Occipital lobe (tissue), 2 donors: ENCODE results near the gene OSBPL2. TPM values are rescaled to one million over a fixed set of nuclear protein-coding genes. Genes with fewer than 3 reads are reported as not detected.
A peak's percentile ranks its signal among the peaks of the same experiment; 100 is the strongest.

Experiments used
- DNase-seq: peaks from one replicate; lab custom pipeline; 2025; lab: John Stamatoyannopoulos, UW
- total RNA-seq: library from RNA; depleted of rRNA; stranded (reverse); fragments of >200 nt; gene quantifications from one replicate; pipeline ENCODE4 v1.2.3, GENCODE V29; 2014

Gene OSBPL2
- total RNA-seq, 1 donor from 2014 or later = 39.8 TPM

DNA sequence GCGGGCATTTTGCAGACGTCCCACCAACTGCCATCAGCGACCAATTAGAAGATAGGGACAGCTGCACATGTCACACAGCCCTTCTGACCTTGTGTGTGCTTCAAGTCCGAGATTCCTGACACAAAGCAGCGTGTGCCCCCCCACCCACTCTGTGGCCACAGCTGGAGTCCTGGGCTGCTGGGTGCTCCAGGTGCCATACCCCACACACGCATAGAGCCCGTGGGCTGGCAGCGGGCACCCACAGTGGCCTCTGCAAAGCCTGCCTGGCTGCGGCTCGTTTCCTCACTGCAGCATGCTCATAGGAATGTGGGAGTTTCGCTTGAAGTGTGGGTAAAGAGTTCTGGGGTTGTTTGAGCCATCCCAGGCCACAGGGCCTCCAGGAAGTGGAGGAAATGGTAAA lies 62.0 kb downstream of the OSBPL2 start:
- no peak for DNase-seq

DNA sequence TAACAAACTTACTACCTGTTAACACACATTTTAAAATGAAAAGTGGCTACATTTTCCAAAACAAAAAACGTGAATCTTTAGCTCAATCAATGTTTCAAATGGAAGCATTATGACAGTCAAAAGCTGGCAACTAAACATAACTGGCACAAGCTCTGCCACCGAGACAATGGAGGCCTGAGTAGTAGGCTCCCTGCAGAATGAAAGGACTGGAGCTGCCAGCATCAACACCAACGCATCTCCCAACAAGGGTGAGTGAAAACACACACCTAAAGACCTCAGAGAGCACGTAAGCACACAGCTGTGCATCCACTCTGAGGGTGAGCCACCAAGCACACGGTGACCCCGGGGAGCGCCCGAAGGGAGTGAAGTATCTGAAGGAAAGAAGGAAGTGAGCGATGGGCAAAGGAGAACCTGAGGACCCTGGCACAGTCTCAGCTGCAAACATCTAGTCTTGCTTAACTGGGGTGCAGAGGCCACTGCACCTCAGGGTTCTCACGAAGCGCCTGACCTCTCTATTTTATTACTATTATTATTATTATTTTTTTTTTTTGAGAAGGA lies 62.9 kb downstream of the OSBPL2 start:
- no peak for DNase-seq

DNA sequence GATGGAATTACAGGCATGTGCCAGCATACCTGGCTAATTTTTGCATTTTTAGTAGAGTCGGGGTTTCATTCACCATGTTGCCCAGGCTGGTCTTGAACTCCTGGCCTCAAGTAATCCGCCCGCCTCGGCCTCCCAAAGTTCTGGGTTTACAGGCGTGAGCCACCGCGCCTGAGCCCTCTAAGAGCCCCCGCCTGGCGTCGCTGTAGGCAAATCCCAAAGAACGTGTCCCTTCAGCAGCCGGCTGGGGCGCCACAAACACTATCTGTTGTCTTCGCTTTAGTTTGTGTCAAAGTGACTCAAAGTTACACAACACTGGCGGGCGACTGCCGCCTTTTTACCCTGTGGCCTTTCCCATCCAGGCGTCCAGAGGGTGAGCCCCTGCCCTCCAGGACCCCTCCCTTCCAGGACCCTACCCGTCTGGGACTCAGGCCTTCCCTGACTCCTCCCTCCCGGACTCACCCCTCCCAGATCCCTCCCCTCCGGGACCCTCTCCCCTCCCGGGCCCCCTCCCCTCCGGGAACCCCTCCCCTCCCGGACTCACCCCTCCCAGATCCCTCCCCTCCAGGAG lies 63.5 kb downstream of the OSBPL2 start:
- peak; percentile 82 for DNase-seq

DNA sequence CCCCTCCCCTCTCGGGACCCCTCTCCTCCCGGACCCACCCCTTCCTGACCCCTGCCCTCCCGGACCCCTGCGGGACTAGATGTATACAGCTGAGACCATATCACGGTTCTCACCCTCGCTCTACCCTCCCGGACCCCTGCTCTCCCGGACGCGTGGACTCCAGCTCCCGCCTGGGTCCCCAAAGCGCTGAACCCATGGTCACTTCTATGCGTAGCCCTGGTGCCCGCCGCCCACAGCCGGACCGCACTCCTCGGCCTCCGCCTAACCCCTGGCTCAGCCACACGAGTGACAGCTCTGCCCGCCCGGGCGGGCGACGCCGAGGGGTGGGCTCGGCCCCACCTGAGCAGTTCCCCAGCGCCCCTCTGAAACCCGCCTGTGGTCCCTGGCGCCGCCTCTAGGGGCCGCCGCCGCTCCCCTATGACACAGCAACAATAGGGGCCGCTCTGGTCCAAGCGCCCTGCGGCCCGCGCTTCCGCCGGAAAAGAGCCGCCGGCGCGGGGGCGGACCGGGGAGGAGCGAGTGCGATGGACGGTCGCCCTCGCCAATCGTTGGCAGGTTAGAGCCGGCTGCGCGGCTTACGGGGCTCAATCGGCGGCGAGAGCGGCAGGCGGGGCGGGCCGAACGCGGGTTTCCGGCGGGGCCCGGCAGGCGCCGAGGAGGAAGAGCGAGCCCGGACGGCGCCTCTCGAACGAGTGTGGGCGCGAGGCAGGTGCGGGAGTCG lies 64.2 kb downstream of the OSBPL2 start, which contains the start of gene ADRM1:
Gene ADRM1, plus strand, starts transcription at position 657 of the 721 bp plus-strand sequence. CDS start 572 bp downstream, outside the sequence.
- DNase-seq = peak; percentile 94

DNA sequence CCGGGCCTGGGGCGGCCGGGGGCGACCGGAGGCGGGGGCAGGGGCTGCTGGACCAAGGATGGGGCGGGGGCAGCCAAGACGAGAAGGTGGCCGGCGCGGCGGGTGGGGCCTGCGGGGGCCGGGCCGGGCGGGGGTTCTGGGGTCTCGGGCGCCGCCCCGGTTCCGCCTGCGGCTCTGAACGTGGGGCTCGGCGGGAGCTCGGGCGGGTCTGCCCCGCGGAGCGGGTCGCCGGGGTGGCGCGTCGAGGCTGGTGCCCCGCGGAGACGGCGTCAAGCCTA lies 64.7 kb downstream of the OSBPL2 start:
- DNase-seq = no peak

- no peak for DNase-seq
Measured at GRCh38 chr20:62303340-62304226, 65.3 kb downstream of the OSBPL2 start.

- no peak for DNase-seq
Measured at GRCh38 chr20:62304331-62305148, 66.2 kb downstream of the OSBPL2 start.

DNA sequence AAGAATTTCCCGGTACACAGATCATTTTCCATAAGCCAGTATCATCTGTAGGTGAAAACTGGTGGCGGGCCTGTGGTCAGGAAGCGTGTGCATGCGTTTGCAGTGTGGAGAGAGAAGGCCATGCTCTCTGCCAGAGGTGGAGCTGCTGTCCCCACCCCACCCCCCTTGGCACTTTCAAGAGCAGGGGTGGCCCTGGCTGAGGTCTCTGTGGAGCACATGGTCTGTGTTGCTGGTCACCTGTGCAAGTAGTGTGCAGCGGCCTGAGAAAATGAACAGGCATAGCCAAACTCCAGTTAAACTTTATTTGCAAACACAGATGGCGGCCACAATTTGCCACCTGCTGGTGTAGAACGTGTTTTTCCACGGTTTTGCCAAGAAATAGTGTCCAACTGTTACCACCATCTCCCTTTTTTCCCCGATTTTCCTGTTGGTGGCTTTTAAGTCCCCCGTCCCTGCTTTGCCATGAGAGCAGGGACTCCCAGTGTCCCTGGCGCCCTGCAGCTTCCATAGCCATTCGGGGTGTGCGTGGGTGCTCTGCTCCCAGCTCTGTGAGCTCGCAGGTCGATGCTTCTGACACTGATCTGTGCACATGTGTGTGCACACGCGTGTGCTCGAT lies 66.9 kb downstream of the OSBPL2 start:
- no peak for DNase-seq

DNA sequence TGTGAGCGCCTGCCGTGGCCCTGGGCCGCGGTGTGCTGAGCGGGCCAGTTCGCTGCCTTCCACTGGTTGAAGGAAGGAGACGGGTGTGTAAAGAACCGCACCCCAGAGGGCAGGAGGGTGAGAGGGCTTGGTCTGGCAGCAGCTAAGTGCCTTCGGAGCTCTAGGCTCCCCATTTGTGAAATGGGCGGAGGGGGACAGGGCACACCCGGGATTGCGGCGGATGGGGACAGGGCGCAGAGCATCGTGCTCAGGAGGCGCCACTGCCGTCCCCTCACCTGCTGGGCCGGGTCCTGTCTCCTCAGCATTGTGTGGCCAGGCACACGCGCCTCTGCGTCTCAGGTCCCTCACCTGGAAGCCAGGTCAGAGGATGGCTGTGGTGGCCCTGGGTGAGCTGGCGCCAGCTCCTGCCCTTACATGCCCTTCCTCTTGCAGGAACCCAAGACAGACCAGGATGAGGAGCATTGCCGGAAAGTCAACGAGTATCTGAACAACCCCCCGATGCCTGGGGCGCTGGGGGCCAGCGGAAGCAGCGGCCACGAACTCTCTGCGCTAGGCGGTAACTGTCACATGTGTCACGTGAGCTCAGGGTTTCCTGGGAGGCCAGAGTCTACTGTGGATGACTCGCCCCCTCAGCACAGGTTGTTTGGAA lies 67.6 kb downstream of the OSBPL2 start:
- no peak for DNase-seq

DNA sequence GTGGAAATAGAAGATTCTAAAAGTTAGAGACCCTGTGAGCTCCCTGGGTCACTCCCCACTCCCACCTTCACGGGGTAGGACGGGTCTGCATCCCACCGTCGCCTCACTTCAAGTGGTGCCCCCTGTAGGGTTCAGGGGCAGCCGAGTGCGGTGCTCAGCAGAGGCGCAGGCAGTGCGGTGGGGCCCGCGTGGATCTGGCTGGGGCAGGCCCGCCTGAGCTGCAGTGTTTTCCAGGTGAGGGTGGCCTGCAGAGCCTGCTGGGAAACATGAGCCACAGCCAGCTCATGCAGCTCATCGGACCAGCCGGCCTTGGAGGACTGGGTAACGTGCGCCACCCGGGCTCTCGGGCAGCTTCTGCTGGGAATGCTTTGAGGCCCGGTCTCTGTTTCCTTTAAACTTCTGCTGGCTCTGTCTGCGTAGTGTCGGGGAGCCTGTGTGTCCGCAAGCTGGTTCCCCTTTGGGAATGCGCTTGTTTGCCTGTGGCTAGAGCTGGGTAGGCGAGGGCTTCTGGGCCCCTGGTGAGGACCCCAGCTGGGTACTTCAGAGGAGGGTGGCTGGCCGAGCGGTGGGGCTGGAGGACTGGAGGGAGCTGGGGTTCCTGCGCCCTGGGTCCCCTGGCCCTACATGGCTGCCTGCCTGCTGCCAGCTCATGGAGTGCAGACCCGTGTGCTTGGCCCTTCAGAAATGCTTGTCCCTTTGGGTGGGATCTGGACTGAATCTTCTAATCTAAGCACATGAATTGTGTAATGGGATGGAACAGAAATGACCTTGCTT lies 68.3 kb downstream of the OSBPL2 start:
- no peak for DNase-seq

- DNase-seq = no peak
Measured at GRCh38 chr20:62307226-62308101, 69.1 kb downstream of the OSBPL2 start.

GRCh38 chr20:62308102-62308822 lies 69.9 kb downstream of the OSBPL2 start:
- no peak for DNase-seq

DNA sequence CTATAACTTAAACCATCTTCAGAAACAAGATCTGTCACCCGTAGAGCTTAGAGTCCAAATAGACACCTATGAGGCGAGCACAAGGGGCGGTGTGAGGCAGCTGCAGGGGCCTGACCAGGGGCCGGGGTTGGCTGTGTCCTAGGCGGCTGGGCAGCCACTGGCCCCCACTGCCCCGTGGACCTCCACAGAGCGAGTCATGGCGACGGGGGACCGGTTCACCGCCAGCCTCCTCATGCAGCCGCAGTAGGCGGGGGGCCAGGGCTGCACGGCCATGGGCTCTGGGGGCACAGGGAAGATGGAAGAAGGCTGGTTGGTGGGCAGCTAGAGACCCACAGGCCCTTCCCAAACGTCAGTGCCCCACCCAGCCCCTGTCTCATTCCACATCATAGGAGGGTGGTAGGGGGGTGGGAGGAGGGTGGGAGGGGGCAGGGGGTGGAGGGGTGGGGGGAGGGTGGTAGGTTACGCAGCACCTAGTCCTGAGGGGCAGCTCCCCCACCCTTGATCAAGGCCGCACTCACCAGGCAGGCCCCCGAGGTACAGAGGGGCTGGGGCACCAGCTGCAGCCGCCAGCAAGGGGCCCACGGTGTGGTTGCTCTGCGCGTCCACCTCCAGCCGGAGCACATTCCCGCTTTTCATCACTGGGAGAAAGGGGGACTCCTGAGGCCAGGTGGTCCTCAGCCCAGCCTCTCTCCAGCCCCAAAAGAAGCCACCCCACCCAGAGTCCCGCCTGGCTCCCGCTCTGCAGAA lies 71.0 kb downstream of the OSBPL2 start:
- DNase-seq = no peak

- no peak for DNase-seq
Measured at GRCh38 chr20:62309947-62310756, 71.8 kb downstream of the OSBPL2 start.

- no peak for DNase-seq
Measured at GRCh38 chr20:62310757-62311121, 72.4 kb downstream of the OSBPL2 start.

GRCh38 chr20:62311150-62311549 lies 72.8 kb downstream of the OSBPL2 start:
- no peak for DNase-seq
